IPS-18a (cell line): Measurements from ENCODE around the gene KRT16.
"Not testable (repeated sequence)": the region's sequence is repeated elsewhere in the genome, so short reads cannot be mapped to it uniquely, and the experiment has no call there.

Source experiments
- H3K27ac ChIP-seq: one replicate; pipeline ENCODE4 v1.5.1; 2013; ENCODE audit warnings: low read length
- H3K27me3 ChIP-seq: one replicate; pipeline ENCODE4 v1.6.1; 2013; ENCODE audit warnings: mild to moderate bottlenecking, low read length; ENCODE audit not compliant: control insufficient read depth, insufficient read depth
- H3K36me3 ChIP-seq: one replicate; pipeline ENCODE4 v1.6.1; 2013; ENCODE audit warnings: low read depth, low read length; ENCODE audit not compliant: control insufficient read depth
- H3K4me1 ChIP-seq: one replicate; pipeline ENCODE4 v1.6.1; 2013; ENCODE audit warnings: low read depth, low read length; ENCODE audit not compliant: control insufficient read depth
- H3K4me3 ChIP-seq: one replicate; pipeline ENCODE4 v1.5.1; 2013; ENCODE audit warnings: low read length
- H3K9ac ChIP-seq: one replicate; pipeline ENCODE4 v1.6.1; 2013; ENCODE audit warnings: mild to moderate bottlenecking, low read length, moderate library complexity
- H3K9me3 ChIP-seq: one replicate; pipeline ENCODE4 v1.6.1; 2013; ENCODE audit warnings: low read depth, low read length; ENCODE audit not compliant: control insufficient read depth

The KRT16 gene

DNA sequence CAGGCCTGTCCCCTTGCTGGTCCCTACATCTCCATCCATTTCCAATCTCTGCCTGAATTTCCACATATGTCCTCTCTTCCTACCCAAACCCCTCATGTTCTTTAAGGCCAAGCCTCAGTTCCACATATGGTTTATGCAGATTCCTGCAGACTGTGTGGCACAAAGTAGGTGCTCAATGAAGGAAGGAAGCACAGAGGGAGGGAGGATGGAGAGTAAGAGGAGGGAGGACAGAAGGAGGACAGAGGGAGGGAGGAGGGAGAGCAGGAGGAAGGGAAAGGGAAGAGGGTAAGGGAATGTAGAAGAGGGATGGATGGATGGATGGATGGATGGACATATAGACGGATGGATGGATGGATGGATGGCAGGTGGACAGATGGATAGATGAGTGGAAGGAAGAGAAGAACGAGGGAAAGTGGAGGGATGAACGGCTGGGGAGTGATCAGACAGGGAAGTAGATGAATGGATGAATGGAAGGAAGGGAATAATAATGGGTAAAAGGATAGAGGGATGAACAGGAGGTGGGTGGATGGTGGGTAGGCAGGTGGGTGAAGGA is 18.1 kb downstream of the KRT16 start:
- H3K27ac ChIP-seq, result no peak overlapping the region
- H3K4me3 ChIP-seq, result no peak overlapping the region
- no peaks in the 10 kb centered on the region for H3K27me3 ChIP-seq

DNA sequence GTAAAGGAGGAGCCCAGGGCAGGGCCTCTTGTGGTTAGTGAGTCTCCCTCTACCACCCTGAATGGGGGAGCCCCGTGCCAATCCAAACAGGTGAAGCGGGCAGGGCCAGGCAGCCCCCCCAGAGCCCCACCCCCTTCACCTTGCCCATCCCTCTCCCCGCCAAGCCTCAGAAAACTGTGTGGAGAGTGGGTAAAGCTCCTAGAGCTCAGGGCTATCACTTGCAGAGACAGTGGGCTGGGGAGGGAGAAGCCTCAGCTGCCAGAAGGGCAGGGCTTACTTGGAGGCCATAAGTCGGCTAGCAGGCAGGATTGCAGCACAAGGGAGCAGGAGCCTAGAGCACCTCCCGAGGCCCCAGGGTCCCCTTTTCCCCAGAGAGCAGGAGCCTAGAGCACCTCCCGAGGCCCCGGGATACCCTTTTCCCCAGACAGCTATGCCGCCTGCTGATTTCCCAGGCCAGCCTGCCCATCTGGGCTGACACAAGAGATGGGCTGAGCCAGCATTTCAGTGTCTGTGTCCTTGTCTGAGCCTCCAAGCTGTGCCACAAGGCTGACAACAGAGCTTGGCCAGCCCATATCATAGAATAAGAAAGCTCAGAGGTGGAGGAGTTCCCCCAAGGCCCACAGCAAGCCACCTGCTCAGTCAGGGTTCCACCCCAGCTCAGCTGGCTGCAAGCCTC is 19.1 kb downstream of the KRT16 start:
- no peaks in the 10 kb centered on the region for H3K9me3 ChIP-seq
- H3K4me3 ChIP-seq, result no peak overlapping the region
- H3K27ac ChIP-seq, result no peak overlapping the region
- no peak overlapping the region for H3K9ac ChIP-seq
- no peaks in the 10 kb centered on the region for H3K36me3 ChIP-seq
- no peaks in the 10 kb centered on the region for H3K27me3 ChIP-seq
- H3K4me1 ChIP-seq, result no peaks in the 10 kb centered on the region

More for the DNA sequence above, 18.1 kb downstream of the KRT16 start:
- Histone ChIP-seq H3K9ac (no peak overlapping the region), H3K9me3 (no peaks in the 10 kb centered on the region), H3K4me1 (no peaks in the 10 kb centered on the region), H3K36me3 (no peaks in the 10 kb centered on the region)

DNA sequence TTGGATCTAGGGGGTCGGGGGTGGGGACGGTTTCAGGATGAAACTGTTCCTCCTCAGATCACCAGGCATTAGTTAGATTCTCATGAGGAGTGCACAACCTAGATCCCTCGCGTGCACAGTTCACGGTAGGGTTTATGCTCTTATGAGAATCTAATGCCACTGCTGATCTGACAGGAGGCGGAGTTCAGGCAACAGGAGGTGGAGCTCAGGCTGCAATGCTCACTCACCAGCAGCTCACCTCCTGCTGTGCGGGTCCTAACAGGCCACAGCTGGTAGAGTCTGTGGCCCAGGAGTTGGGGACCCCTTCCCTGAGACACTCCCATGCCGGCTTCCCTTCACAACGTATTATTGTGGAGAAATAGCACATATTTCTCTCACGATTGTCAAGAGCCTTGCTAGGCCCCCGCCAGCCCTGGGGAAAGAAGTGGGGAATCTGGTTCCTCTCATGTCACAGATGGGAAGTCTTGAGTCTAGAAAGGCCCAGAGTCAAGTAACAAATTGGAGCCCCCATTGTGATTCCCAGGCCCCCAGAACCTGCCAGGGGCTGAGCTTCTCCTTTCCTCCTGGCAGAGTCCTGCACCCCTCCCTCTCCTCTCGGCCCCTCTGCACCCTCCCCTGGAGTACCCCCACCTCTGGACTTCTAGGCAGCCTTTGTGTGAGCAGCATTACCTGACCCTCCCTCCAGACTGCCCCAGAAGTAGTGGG is 19.8 kb downstream of the KRT16 start:
- Histone ChIP-seq H3K4me1 (no peaks in the 10 kb centered on the region), H3K9ac (no peak overlapping the region), H3K9me3 (no peaks in the 10 kb centered on the region), H3K27me3 (no peaks in the 10 kb centered on the region), H3K36me3 (no peaks in the 10 kb centered on the region), H3K4me3 (no peak overlapping the region), H3K27ac (no peak overlapping the region)

DNA sequence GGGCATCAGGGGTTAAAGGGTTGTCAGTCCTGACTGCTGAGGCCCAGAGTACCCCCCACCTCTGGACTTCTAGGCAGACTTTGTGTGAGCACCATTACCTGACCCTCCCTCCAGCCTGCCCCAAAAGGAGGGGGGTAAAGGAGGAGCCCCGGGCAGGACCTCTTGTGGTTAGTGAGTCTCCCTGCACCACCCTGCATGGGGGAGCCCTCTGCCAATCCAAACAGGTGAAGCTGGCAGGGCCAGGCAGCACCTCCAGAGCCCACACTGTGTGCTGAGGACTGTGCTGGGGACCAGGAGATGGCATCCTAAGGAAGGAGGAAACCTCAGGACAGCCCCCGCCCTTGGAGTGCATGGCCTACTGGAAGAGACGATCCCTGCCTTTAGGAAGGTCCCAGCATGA is 23.3 kb downstream of the KRT16 start:
- Histone ChIP-seq H3K27ac (no peak overlapping the region), H3K4me3 (no peak overlapping the region), H3K36me3 (no peaks in the 10 kb centered on the region), H3K27me3 (no peaks in the 10 kb centered on the region), H3K9ac (no peak overlapping the region), H3K9me3 (no peaks in the 10 kb centered on the region), H3K4me1 (no peaks in the 10 kb centered on the region)

DNA sequence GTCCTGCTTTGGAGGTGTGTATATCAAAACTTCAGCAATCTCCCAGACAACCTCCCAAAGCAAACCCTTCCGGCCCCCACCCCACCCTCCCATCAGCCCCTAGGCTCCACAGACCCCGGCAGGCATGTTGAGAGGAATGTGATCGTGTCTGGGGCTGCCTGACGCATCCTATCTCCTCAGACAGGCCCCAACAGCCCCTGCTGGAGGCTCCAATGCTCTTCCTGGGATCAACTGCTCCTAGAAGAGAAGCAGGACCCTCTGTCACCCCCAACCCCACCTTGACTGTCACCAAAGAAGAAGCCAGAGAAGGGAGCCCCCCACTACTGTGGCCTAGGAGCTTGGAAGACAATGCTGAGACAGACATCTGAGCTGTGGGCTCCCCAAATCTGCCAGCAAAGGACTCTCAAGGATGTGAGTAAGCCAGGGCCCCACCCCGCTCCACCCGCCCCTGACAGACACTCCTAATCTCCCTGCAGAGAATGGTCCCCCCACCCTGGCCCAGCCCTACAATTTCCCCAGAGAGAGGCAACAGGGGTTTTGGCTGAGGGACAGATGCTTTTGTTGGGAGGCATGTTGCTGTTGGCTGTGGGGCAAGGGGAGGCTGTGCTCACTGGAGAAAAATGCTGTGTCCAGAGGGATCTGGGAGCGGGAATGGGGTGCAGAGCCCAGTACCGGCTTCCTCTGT is 24.3 kb downstream of the KRT16 start:
- Histone ChIP-seq H3K27me3 (no peaks in the 10 kb centered on the region), H3K27ac (no peak overlapping the region), H3K9me3 (no peaks in the 10 kb centered on the region), H3K4me1 (no peaks in the 10 kb centered on the region), H3K9ac (no peak overlapping the region), H3K4me3 (no peak overlapping the region), H3K36me3 (no peaks in the 10 kb centered on the region)

DNA sequence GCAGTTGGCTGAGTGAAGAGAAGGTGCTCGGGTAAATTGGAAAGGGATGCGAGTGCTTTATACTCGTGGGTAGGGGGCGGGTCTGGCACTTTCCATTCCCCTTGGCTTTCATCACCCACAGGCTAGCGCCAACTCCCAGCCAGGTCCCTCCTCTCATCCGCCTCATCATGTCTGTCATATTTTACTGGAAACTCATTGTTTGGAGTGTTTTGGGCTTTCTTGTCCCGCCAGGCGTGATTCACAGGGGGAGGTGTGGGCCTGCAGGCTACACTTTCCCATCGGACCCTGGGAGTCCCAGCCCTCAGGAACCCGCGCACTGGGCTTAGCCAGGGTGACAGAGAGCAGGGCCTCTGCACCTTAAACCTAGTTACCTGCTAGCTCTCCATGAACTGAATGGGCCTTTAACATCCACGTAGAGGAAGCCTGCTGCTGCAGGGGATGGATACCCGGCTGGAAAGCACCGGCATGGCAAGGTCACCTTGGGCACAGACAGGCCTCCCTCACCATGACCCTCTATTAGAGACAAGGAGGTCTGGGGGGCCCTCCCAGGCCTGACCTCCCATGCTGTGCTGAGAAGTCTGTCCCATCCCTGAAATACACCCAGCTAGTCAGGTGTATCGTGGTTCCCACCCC is 25.6 kb downstream of the KRT16 start, which contains the start of gene KRT14:
Gene KRT14 (minus strand): TSS at position 33 of the 633 bp plus-strand sequence. CDS start 61 bp downstream, outside the sequence.
- H3K27ac ChIP-seq, result no peak within 1 kb of the TSS
- H3K4me3 ChIP-seq, result no peak within 1 kb of the TSS
- no peaks in the 10 kb centered on the region for H3K27me3 ChIP-seq
- H3K36me3 ChIP-seq, result no peaks in the 10 kb centered on the region
- H3K9ac ChIP-seq, result no peak within 1 kb of the TSS
- no peaks in the 10 kb centered on the region for H3K4me1 ChIP-seq
- no peaks in the 10 kb centered on the region for H3K9me3 ChIP-seq

DNA sequence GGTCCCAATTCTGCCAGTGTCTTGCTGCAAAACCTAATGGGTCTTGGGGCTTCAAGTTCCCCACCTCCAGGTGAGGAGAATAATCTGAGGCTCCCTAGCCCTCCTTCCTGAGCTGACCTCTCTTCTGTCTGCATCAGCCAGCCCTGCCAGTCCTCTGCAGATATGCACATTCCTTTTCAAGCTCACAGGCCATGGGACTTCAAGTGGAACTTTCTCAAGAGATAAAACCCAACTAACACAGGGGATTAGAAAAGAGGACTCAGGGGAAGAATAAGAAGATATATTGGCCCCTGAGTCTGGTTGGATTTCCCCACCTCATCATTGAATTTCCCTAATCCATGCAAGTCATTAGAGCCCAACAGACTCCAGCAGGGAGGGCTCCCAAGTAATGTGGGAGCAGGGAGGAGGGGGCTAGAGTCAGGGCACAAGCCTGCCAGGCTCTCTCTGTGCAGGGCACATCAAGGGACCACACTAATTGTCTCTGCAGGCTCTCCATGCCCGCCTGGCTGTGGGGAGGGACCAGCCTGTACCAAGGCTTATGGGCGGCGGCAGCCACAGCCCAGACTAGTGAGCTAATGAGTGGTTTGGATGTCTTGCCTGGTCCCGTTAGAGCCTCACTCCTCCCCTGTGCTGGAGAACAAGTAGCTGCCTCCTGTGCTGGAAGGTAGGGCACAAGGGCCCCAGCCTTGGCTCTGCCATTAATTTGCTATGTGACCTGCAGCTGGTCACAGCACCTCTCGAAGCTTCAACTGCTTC is 27.1 kb downstream of the KRT16 start:
- H3K27ac ChIP-seq, result no peak overlapping the region
- no peaks in the 10 kb centered on the region for H3K36me3 ChIP-seq
- H3K9me3 ChIP-seq, result no peaks in the 10 kb centered on the region
- H3K4me3 ChIP-seq, result no peak overlapping the region
- H3K27me3 ChIP-seq, result no peaks in the 10 kb centered on the region
- H3K9ac ChIP-seq, result no peak overlapping the region
- no peaks in the 10 kb centered on the region for H3K4me1 ChIP-seq

DNA sequence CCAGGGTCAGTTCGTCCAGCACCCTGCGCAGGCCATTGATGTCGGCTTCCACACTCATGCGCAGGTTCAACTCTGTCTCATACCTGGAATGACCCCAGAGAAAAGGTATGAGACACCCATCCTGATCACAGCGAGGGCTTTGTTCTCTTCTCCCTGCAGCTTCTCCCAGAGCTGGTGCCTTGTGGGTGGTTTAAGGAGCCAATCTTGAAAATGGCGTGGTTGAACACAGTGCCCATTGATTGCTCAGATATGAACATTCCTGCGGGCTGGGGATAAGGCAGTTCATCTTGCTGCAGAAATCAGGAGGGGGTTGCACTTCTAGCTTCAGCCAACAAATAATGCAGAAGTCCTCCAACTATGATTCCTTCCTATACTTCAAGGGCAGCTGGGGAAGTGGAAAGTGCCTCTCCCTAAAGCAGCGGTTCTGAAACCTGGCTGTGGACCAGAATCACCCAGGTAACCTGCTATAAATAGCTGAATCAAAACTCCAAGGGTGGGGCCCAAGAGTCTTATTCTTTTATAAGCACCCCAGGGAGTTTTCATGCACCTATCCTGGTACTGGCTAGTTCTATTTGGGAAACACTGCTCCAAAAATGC is 28.1 kb downstream of the KRT16 start:
- not testable (repeated sequence) for H3K27ac ChIP-seq, H3K4me1 ChIP-seq, H3K9ac ChIP-seq, H3K4me3 ChIP-seq, H3K27me3 ChIP-seq, H3K9me3 ChIP-seq, H3K36me3 ChIP-seq

DNA sequence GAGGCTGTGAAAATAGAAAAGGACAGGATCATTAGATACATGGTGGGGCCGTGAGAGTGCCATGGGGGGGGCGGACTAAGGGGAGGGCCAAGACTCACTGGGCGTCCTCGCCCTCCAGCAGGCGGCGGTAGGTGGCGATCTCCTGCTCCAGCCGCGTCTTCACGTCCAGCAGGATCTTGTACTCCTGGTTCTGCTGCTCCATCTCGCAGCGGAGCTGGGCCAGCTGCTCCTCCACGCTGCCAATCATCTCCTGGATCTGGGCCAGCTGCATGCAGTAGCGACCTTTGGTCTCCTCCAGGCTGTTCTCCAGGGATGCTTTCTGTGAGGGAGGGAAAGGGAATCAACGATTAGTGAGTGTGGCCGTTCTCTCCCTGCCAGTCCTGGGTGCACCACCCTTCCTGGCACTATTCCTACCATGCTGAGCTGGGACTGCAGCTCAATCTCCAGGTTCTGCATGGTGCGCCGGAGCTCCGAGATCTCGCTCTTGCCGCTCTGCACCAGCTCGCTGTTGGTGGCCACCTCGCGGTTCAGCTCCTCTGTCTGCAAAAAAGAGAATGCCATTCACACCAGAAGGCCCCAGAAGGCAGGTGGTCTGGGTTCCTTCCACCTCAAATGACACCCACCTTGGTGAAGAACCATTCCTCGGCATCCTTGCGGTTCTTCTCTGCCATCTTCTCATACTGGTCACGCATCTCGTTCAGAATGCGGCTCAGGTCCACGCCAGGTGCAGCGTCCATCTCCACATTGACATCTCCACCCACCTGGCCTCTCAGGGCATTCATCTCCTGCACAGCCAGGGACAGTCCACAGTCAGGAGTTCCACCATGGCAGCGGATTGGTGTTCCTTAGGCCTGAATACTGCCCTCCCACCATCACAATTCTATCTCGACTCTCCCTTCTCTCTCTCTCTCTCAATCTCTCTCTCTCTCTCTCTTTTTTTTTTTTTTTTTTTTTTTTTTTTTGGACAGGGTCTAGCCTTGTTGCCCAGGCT is 29.1 kb downstream of the KRT16 start:
- H3K36me3 ChIP-seq, result no peaks in the 10 kb centered on the region
- no peak overlapping the region for H3K27ac ChIP-seq
- no peaks in the 10 kb centered on the region for H3K9me3 ChIP-seq
- H3K4me1 ChIP-seq, result no peaks in the 10 kb centered on the region
- no peaks in the 10 kb centered on the region for H3K27me3 ChIP-seq
- no peak overlapping the region for H3K4me3 ChIP-seq
- H3K9ac ChIP-seq, result no peak overlapping the region
